GM23338 (cell line): ENCODE data around the gene MEGF6. TPM values are rescaled to one million over a fixed set of nuclear protein-coding genes. Genes with fewer than 3 reads are reported as not detected.

ENCODE experiments used
- ATAC-seq: fragments of 200-7000 bp; cut with Tn5 transposase; 3 replicates; pipeline ENCODE4 v1.9.1; 2020
- DNase-seq: peaks from one replicate; pipeline ENCODE4 v3.0.0-alpha.2; 2015; ENCODE audit warnings: low spot score
- H2AFZ ChIP-seq: fragments of 200-600 bp; sonication (generic); 2 replicates; pipeline ENCODE4 v1.8.0; 2016; ENCODE audit warnings: antibody characterized with exemption, mild to moderate bottlenecking, moderate library complexity
- H3F3A ChIP-seq: fragments of 200-600 bp; sonication (generic); replicated peaks from 2 replicates; pipeline ENCODE4 v1.8.0; 2017; ENCODE audit warnings: antibody characterized with exemption, mixed run types, low read depth
- H3K27ac ChIP-seq: fragments of 200-600 bp; sonication (generic); 2 replicates; pipeline ENCODE4 v1.6.1; 2016; ENCODE audit warnings: low read depth
- H3K27me3 ChIP-seq: fragments of 200-600 bp; sonication (generic); 2 replicates; pipeline ENCODE4 v1.8.0; 2016; ENCODE audit warnings: mild to moderate bottlenecking, mixed run types, moderate library complexity; ENCODE audit not compliant: insufficient read depth
- H3K36me3 ChIP-seq: fragments of 200-600 bp; sonication (generic); 2 replicates; pipeline ENCODE4 v1.8.0; 2016; ENCODE audit warnings: mild to moderate bottlenecking; ENCODE audit not compliant: insufficient read depth
- H3K4me1 ChIP-seq: fragments of 200-600 bp; sonication (generic); 2 replicates; pipeline ENCODE4 v1.8.0; 2016; ENCODE audit warnings: mild to moderate bottlenecking, moderate library complexity; ENCODE audit not compliant: insufficient read depth
- H3K4me2 ChIP-seq: fragments of 200-600 bp; sonication (generic); 2 replicates; pipeline ENCODE4 v1.7.1; 2017; ENCODE audit warnings: mixed run types
- H3K4me3 ChIP-seq: fragments of 200-600 bp; sonication (generic); 2 replicates; pipeline ENCODE4 v1.6.1; 2016; ENCODE audit warnings: mixed run types
- H3K79me2 ChIP-seq: fragments of 200-600 bp; sonication (generic); replicated peaks from 2 replicates; pipeline ENCODE4 v1.8.0; 2017; ENCODE audit warnings: mild to moderate bottlenecking; ENCODE audit not compliant: insufficient read depth
- H3K9me2 ChIP-seq: fragments of 200-600 bp; sonication (generic); 2 replicates; pipeline ENCODE4 v1.8.0; 2017; ENCODE audit not compliant: insufficient read depth
- H4K20me1 ChIP-seq: fragments of 200-600 bp; sonication (generic); replicated peaks from 2 replicates; pipeline ENCODE4 v1.8.0; 2017; ENCODE audit warnings: mild to moderate bottlenecking; ENCODE audit not compliant: insufficient read depth
- H3K27ac Mint-ChIP-seq: 2 replicates; pipeline ENCODE4 v1.8.0; 2020; ENCODE audit warnings: inconsistent platforms, mild to moderate bottlenecking, moderate library complexity, mixed read lengths
- H3K27me3 Mint-ChIP-seq: 3 replicates; pipeline ENCODE4 v1.8.0; 2022; ENCODE audit warnings: low read depth, mild to moderate bottlenecking, moderate library complexity, mixed read lengths, inconsistent platforms; ENCODE audit not compliant: insufficient read depth, poor library complexity
- H3K36me3 Mint-ChIP-seq: 3 replicates; pipeline ENCODE4 v1.8.0; 2021; ENCODE audit warnings: low read depth, mild to moderate bottlenecking, inconsistent platforms, moderate library complexity, mixed read lengths
- H3K4me1 Mint-ChIP-seq: 3 replicates; pipeline ENCODE4 v1.8.0; 2020; ENCODE audit warnings: mild to moderate bottlenecking, inconsistent platforms, mixed read lengths
- H3K4me3 Mint-ChIP-seq: 3 replicates; pipeline ENCODE4 v1.8.0; 2021; ENCODE audit warnings: moderate library complexity, mild to moderate bottlenecking, inconsistent platforms, mixed read lengths
- H3K9me3 Mint-ChIP-seq: 3 replicates; pipeline ENCODE4 v1.8.0; 2020; ENCODE audit warnings: moderate library complexity, mild to moderate bottlenecking, inconsistent platforms, mixed read lengths
- CREB1 ChIP-seq: fragments of 250-450 bp; sonication (Bioruptor Pico); IDR thresholded peaks from 2 replicates; pipeline ENCODE4 v1.5.0; 2020; ENCODE audit warnings: low read depth, mild to moderate bottlenecking, moderate library complexity
- CTCF ChIP-seq, 2 experiments: fragments of 200-600 bp in 1 of 2; sonication (generic) in 1 of 2; conservative IDR thresholded peaks; 2 replicates each; pipeline versions ENCODE4 v1.5.1 to v1.6.1; 2016 to 2017; ENCODE audit warnings: antibody characterized with exemption in 2 of 2, low read depth in 2 of 2, mild to moderate bottlenecking in 2 of 2, moderate library complexity in 1 of 2
- EZH2 ChIP-seq: fragments of 200-600 bp; sonication (generic); IDR thresholded peaks from one replicate; pipeline ENCODE4 v1.8.0; 2017; ENCODE audit warnings: antibody characterized with exemption, mild to moderate bottlenecking, low read depth; ENCODE audit not compliant: unreplicated experiment
- EZH2phosphoT487 ChIP-seq: fragments of 200-600 bp; sonication (generic); IDR thresholded peaks from one replicate; pipeline ENCODE4 v1.8.1; 2018; ENCODE audit warnings: antibody characterized with exemption; ENCODE audit not compliant: unreplicated experiment
- JUNB ChIP-seq: IDR thresholded peaks from one replicate; pipeline ENCODE4 v1.6.1; 2016; ENCODE audit warnings: antibody characterized with exemption; ENCODE audit not compliant: unreplicated experiment
- NANOG ChIP-seq: IDR thresholded peaks from 2 replicates; pipeline ENCODE4 v1.6.1; 2016; ENCODE audit warnings: antibody characterized with exemption, borderline replicate concordance
- POLR2AphosphoS5 ChIP-seq: IDR thresholded peaks from 2 replicates; pipeline ENCODE4 v1.6.1; 2016; ENCODE audit warnings: antibody characterized with exemption, low read depth
- REST ChIP-seq: IDR thresholded peaks from one replicate; pipeline ENCODE4 v1.6.1; 2018; ENCODE audit warnings: antibody characterized with exemption; ENCODE audit not compliant: unreplicated experiment
- STAT1 ChIP-seq: IDR thresholded peaks from one replicate; pipeline ENCODE4 v1.6.1; 2016; ENCODE audit warnings: antibody characterized with exemption; ENCODE audit not compliant: unreplicated experiment
- ZNF114 ChIP-seq: fragments of 250-450 bp; sonication (Bioruptor Pico); IDR thresholded peaks from 2 replicates; pipeline ENCODE4 v1.5.0; 2020; ENCODE audit warnings: mild to moderate bottlenecking, moderate library complexity
- ZNF331 ChIP-seq: fragments of 250-450 bp; sonication (Bioruptor Pico); IDR thresholded peaks from 2 replicates; pipeline ENCODE4 v1.5.0; 2020; ENCODE audit warnings: low read depth, mild to moderate bottlenecking, moderate library complexity
- polyA plus RNA-seq: library from polyadenylated mRNA; unstranded; fragments of >200 nt; fragmentation: Nextera tagmentation; extraction: Ambion mirVana; gene quantifications from 2 replicates; pipeline ENCODE4 v1.2.1, GENCODE V29; 2016
- total RNA-seq: library from RNA; depleted of rRNA; stranded (reverse); fragments of >200 nt; shearing (Covaris generic); gene quantifications from 2 replicates; pipeline ENCODE4 v1.2.3, GENCODE V29; 2014
- TF ChIP-seq, protein P1 (sequence below): fragments of 250-450 bp; sonication (Bioruptor Pico); IDR thresholded peaks from 2 replicates; pipeline ENCODE4 v1.5.0; 2020; ENCODE audit warnings: mild to moderate bottlenecking, moderate library complexity
- TF ChIP-seq, protein P2 (sequence below): IDR thresholded peaks from 2 replicates; pipeline ENCODE4 v1.6.1; 2016; ENCODE audit warnings: antibody characterized with exemption

The MEGF6 gene
- total and polyA plus RNA-seq, 2 experiments from 2014 or later: 4.0 to 21.4 TPM

- H3K27me3 ChIP-seq: no peaks in the 10 kb centered on the region
- no peak overlapping the region for H3K4me2 ChIP-seq
- Mint-ChIP-seq H3K9me3 (no peaks in the 10 kb centered on the region), H3K36me3 (no peaks in the 10 kb centered on the region), H3K4me1 (no peaks in the 10 kb centered on the region), H3K27me3 (peaks cover 5% of the 10 kb centered on the region), H3K4me3 (no peak overlapping the region), H3K27ac (no peak overlapping the region)
- no peaks in the 10 kb centered on the region for H3F3A ChIP-seq
- H3K27ac ChIP-seq: no peak overlapping the region
- no peaks in the 10 kb centered on the region for H3K9me2 ChIP-seq
- H3K4me3 ChIP-seq: no peak overlapping the region
- H4K20me1 ChIP-seq: no peaks in the 10 kb centered on the region; the same call in 1 of the 2 replicates
- no peak for DNase-seq
- TF ChIP-seq REST (no peak), EZH2phosphoT487 (no peak), NANOG (no peak), POLR2AphosphoS5 (no peak), ZNF331 (CRISPR knock-in tag) (no peak), JUNB (no peak), STAT1 (no peak), ZNF114 (no peak), CREB1 (no peak), CTCF (conservative IDR thresholded peaks at IDR 0.05; ENCODE audit: low read depth in 2 of 2) (no peak), EZH2 (no peak)
- TF ChIP-seq, protein P1, sequence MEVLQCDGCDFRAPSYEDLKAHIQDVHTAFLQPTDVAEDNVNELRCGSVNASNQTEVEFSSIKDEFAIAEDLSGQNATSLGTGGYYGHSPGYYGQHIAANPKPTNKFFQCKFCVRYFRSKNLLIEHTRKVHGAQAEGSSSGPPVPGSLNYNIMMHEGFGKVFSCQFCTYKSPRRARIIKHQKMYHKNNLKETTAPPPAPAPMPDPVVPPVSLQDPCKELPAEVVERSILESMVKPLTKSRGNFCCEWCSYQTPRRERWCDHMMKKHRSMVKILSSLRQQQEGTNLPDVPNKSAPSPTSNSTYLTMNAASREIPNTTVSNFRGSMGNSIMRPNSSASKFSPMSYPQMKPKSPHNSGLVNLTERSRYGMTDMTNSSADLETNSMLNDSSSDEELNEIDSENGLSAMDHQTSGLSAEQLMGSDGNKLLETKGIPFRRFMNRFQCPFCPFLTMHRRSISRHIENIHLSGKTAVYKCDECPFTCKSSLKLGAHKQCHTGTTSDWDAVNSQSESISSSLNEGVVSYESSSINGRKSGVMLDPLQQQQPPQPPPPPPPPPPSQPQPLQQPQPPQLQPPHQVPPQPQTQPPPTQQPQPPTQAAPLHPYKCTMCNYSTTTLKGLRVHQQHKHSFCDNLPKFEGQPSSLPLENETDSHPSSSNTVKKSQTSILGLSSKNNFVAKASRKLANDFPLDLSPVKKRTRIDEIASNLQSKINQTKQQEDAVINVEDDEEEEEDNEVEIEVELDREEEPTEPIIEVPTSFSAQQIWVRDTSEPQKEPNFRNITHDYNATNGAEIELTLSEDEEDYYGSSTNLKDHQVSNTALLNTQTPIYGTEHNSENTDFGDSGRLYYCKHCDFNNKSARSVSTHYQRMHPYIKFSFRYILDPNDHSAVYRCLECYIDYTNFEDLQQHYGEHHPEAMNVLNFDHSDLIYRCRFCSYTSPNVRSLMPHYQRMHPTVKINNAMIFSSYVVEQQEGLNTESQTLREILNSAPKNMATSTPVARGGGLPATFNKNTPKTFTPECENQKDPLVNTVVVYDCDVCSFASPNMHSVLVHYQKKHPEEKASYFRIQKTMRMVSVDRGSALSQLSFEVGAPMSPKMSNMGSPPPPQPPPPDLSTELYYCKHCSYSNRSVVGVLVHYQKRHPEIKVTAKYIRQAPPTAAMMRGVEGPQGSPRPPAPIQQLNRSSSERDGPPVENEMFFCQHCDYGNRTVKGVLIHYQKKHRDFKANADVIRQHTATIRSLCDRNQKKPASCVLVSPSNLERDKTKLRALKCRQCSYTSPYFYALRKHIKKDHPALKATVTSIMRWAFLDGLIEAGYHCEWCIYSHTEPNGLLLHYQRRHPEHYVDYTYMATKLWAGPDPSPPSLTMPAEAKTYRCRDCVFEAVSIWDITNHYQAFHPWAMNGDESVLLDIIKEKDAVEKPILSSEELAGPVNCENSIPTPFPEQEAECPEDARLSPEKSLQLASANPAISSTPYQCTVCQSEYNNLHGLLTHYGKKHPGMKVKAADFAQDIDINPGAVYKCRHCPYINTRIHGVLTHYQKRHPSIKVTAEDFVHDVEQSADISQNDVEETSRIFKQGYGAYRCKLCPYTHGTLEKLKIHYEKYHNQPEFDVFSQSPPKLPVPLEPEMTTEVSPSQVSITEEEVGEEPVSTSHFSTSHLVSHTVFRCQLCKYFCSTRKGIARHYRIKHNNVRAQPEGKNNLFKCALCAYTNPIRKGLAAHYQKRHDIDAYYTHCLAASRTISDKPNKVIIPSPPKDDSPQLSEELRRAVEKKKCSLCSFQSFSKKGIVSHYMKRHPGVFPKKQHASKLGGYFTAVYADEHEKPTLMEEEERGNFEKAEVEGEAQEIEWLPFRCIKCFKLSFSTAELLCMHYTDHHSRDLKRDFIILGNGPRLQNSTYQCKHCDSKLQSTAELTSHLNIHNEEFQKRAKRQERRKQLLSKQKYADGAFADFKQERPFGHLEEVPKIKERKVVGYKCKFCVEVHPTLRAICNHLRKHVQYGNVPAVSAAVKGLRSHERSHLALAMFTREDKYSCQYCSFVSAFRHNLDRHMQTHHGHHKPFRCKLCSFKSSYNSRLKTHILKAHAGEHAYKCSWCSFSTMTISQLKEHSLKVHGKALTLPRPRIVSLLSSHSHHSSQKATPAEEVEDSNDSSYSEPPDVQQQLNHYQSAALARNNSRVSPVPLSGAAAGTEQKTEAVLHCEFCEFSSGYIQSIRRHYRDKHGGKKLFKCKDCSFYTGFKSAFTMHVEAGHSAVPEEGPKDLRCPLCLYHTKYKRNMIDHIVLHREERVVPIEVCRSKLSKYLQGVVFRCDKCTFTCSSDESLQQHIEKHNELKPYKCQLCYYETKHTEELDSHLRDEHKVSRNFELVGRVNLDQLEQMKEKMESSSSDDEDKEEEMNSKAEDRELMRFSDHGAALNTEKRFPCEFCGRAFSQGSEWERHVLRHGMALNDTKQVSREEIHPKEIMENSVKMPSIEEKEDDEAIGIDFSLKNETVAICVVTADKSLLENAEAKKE (CRISPR knock-in tag): no peak
- TF ChIP-seq, protein P2, sequence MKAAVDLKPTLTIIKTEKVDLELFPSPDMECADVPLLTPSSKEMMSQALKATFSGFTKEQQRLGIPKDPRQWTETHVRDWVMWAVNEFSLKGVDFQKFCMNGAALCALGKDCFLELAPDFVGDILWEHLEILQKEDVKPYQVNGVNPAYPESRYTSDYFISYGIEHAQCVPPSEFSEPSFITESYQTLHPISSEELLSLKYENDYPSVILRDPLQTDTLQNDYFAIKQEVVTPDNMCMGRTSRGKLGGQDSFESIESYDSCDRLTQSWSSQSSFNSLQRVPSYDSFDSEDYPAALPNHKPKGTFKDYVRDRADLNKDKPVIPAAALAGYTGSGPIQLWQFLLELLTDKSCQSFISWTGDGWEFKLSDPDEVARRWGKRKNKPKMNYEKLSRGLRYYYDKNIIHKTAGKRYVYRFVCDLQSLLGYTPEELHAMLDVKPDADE: no peak
- ATAC-seq: no peak
- H3K36me3 ChIP-seq: no peaks in the 10 kb centered on the region
- no peaks in the 10 kb centered on the region for H3K4me1 ChIP-seq
- H3K79me2 ChIP-seq: no peaks in the 10 kb centered on the region
- no peak overlapping the region for H2AFZ ChIP-seq
Observed at GRCh38 chr1:3498986-3499385, 112.3 kb downstream of the MEGF6 start.
